H9 (cell line): ENCODE results near the gene TIAM1. TPM values are rescaled to one million over a fixed set of nuclear protein-coding genes. Genes with fewer than 3 reads are reported as not detected.

Source experiments
- DNase-seq: peaks from one replicate; pipeline ENCODE4 v3.0.0-alpha.2; 2017
- H2AFZ ChIP-seq: one replicate; pipeline ENCODE4 v1.6.1; 2013; ENCODE audit warnings: mild to moderate bottlenecking, low read length, control low read depth, moderate library complexity
- H2AK5ac ChIP-seq: 2 replicates; pipeline ENCODE4 v1.6.1; 2013; ENCODE audit warnings: low read length, control low read depth, mixed read lengths; ENCODE audit not compliant: insufficient read length
- H2BK120ac ChIP-seq: one replicate; pipeline ENCODE4 v1.6.1; 2013; ENCODE audit warnings: low read depth, mild to moderate bottlenecking, low read length, control low read depth, inconsistent platforms; ENCODE audit not compliant: poor library complexity, severe bottlenecking
- H2BK12ac ChIP-seq: 2 replicates; pipeline ENCODE4 v1.6.1; 2013; ENCODE audit warnings: low read length, control low read depth, mixed read lengths, low read depth; ENCODE audit not compliant: insufficient read length
- H2BK15ac ChIP-seq: 2 replicates; pipeline ENCODE4 v1.6.1; 2013; ENCODE audit warnings: low read depth, low read length, control low read depth
- H2BK20ac ChIP-seq: one replicate; pipeline ENCODE4 v1.6.1; 2013; ENCODE audit warnings: low read depth, mild to moderate bottlenecking, low read length, control low read depth, inconsistent platforms; ENCODE audit not compliant: poor library complexity, severe bottlenecking
- H2BK5ac ChIP-seq: 2 replicates; pipeline ENCODE4 v1.6.1; 2013; ENCODE audit warnings: low read length, control low read depth, mixed read lengths; ENCODE audit not compliant: insufficient read length
- H3K14ac ChIP-seq: 2 replicates; pipeline ENCODE4 v1.6.1; 2013; ENCODE audit warnings: low read length, control low read depth; ENCODE audit not compliant: insufficient read depth
- H3K18ac ChIP-seq: 2 replicates; pipeline ENCODE4 v1.6.1; 2013; ENCODE audit warnings: low read depth, mild to moderate bottlenecking, mixed read lengths, low read length, control low read depth; ENCODE audit not compliant: insufficient read length
- H3K23ac ChIP-seq: 2 replicates; pipeline ENCODE4 v1.6.1; 2013; ENCODE audit warnings: low read length, control low read depth, mixed read lengths, low read depth; ENCODE audit not compliant: insufficient read length
- H3K23me2 ChIP-seq: 2 replicates; pipeline ENCODE4 v1.6.1; 2013; ENCODE audit warnings: low read depth, mild to moderate bottlenecking, mixed read lengths, low read length, control low read depth; ENCODE audit not compliant: insufficient read length, poor library complexity, severe bottlenecking
- H3K27ac ChIP-seq: 2 replicates; pipeline ENCODE4 v1.5.1; 2013; ENCODE audit warnings: low read length, control low read depth, mixed read lengths, low read depth; ENCODE audit not compliant: insufficient read length
- H3K27me3 ChIP-seq: 2 replicates; pipeline ENCODE4 v1.6.1; 2013; ENCODE audit warnings: low read length, control low read depth, inconsistent platforms; ENCODE audit not compliant: insufficient read depth
- H3K4ac ChIP-seq: 2 replicates; pipeline ENCODE4 v1.6.1; 2013; ENCODE audit warnings: low read depth, mild to moderate bottlenecking, control low read depth, inconsistent platforms, low read length, moderate library complexity
- H3K4me1 ChIP-seq: 2 replicates; pipeline ENCODE4 v1.6.1; 2013; ENCODE audit warnings: low read length, control low read depth, inconsistent platforms; ENCODE audit not compliant: insufficient read depth
- H3K4me2 ChIP-seq: 2 replicates; pipeline ENCODE4 v1.6.1; 2013; ENCODE audit warnings: low read length, control low read depth, mixed read lengths; ENCODE audit not compliant: insufficient read length, insufficient read depth
- H3K56ac ChIP-seq: 2 replicates; pipeline ENCODE4 v1.6.1; 2013; ENCODE audit warnings: low read depth, mild to moderate bottlenecking, mixed read lengths, low read length, control low read depth; ENCODE audit not compliant: insufficient read length
- H3K79me1 ChIP-seq: 2 replicates; pipeline ENCODE4 v1.6.1; 2013; ENCODE audit warnings: low read depth, mild to moderate bottlenecking, moderate library complexity, low read length, control low read depth, inconsistent platforms; ENCODE audit not compliant: insufficient read depth, poor library complexity, severe bottlenecking
- H3K79me2 ChIP-seq: 2 replicates; pipeline ENCODE4 v1.6.1; 2013; ENCODE audit warnings: low read length, control low read depth, inconsistent platforms; ENCODE audit not compliant: insufficient read depth
- H3K9ac ChIP-seq: 2 replicates; pipeline ENCODE4 v1.6.1; 2013; ENCODE audit warnings: low read length, control low read depth, mixed read lengths; ENCODE audit not compliant: insufficient read length; ENCODE audit errors: extremely low read depth
- H3K9me3 ChIP-seq: one replicate; pipeline ENCODE4 v1.6.1; 2013; ENCODE audit warnings: low read depth, low read length, inconsistent platforms; ENCODE audit not compliant: control insufficient read depth
- H3T11ph ChIP-seq: one replicate; pipeline ENCODE4 v1.6.1; 2013; ENCODE audit warnings: mild to moderate bottlenecking, low read length, control low read depth, inconsistent platforms
- H4K20me1 ChIP-seq: one replicate; pipeline ENCODE4 v1.6.1; 2013; ENCODE audit not compliant: control insufficient read depth, insufficient read length, insufficient read depth
- H4K5ac ChIP-seq: 2 replicates; pipeline ENCODE4 v1.6.1; 2013; ENCODE audit warnings: low read depth, mild to moderate bottlenecking, mixed read lengths, low read length, control low read depth; ENCODE audit not compliant: insufficient read length
- H4K8ac ChIP-seq: replicated peaks from 2 replicates; pipeline ENCODE4 v1.6.1; 2013; ENCODE audit warnings: low read length, control low read depth, mixed read lengths, low read depth; ENCODE audit not compliant: insufficient read length
- H4K91ac ChIP-seq: 2 replicates; pipeline ENCODE4 v1.6.1; 2013; ENCODE audit warnings: low read depth, mild to moderate bottlenecking, moderate library complexity, mixed read lengths, low read length, control low read depth; ENCODE audit not compliant: insufficient read length
- H3K27ac Mint-ChIP-seq, 3 experiments: 2 replicates in 2 of 3; 3 replicates in 1 of 3; pipeline ENCODE4 v1.8.0; 2020 to 2021; ENCODE audit warnings: mixed read lengths in 3 of 3, mild to moderate bottlenecking in 1 of 3, moderate library complexity in 1 of 3
- H3K27me3 Mint-ChIP-seq: 2 replicates; pipeline ENCODE4 v1.8.0; 2021; ENCODE audit warnings: low read depth, mild to moderate bottlenecking, moderate library complexity, mixed read lengths
- H3K36me3 Mint-ChIP-seq, 3 experiments: 2 replicates in 2 of 3; 3 replicates in 1 of 3; pipeline ENCODE4 v1.8.0; 2020 to 2021; ENCODE audit warnings: low read depth in 3 of 3, mixed read lengths in 3 of 3; ENCODE audit not compliant: insufficient read depth in 1 of 3
- H3K4me1 Mint-ChIP-seq, 2 experiments: 2 replicates each; pipeline ENCODE4 v1.8.0; 2020; ENCODE audit warnings: mixed read lengths in 2 of 2
- H3K4me3 Mint-ChIP-seq, 2 experiments: 2 replicates in 1 of 2; 3 replicates in 1 of 2; pipeline ENCODE4 v1.8.0; 2020 to 2021; ENCODE audit warnings: mild to moderate bottlenecking in 2 of 2, mixed read lengths in 2 of 2, moderate library complexity in 1 of 2
- H3K9me3 Mint-ChIP-seq, 2 experiments: 2 replicates in 1 of 2; 3 replicates in 1 of 2; pipeline ENCODE4 v1.8.0; 2020; ENCODE audit warnings: mild to moderate bottlenecking in 2 of 2, mixed read lengths in 2 of 2, moderate library complexity in 1 of 2
- WGBS: extraction: QIAGEN DNeasy Blood & Tissue Kit; methylation state at CpG from one replicate; pipeline ENCODE4 v1.1.7; 2013; ENCODE audit warnings: missing lambda C conversion rate, low lambda C conversion rate, mixed read lengths; ENCODE audit not compliant: insufficient read length; ENCODE audit errors: extremely low coverage; 5-methylcytosine and 5-hydroxymethylcytosine counted together
- total RNA-seq: library from RNA; stranded (reverse); gene quantifications from 2 replicates; pipeline ENCODE4 v1.2.1, GENCODE V29; 2021
- TF ChIP-seq, protein P1 (sequence below): fragments of 200-600 bp; sonication (generic); conservative IDR thresholded peaks from 3 replicates; pipeline ENCODE4 v1.8.0; 2021; ENCODE audit warnings: antibody characterized with exemption, mild to moderate bottlenecking

The TIAM1 gene
- total RNA-seq, 1 experiment from 2014 or later, result 23.1 TPM

DNA sequence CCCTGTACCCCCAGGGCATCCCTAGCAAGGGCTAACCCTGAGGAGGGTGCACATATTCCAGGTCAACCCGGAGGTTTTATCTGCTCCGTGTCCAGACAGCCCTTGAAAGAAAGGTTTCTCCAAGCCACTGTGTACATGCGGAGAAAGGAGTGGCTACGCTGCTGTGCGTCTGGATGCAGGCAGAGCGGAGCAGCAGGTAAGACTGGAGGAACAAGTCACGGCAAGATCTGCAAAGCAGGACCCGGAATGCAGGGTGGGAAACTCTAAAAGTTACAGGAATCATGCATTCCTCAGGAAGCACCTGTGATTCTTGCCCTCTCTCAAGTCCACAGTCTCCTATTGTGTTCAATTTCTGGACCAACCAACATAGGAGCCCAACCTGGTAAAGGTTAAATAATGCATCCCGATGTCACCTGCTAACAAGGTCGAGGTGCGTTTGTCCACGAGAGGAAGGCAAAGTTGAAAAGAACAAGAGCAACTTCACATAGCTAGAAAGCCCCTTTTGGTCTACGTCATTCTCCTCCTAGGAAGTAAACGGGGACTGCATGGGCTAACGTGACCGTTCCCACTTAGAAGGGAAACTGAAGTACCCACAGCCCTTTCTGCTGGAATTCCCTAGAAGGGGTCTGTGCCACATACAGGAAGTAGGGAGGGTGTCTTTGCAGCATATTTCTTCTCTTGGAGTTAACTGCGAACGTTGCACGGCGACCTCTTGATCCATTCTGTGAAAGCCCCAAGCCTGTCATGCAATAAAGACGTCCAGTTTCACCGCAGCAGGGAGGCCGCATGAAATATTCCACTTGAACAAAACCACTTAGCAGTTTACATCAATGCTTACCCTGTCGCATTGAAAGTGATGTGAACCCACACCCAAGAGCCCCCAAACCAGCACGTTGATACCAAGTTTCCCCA lies 5.8 kb downstream of the TIAM1 start:
- Histone ChIP-seq H2BK120ac (no peak overlapping the region), H2AK5ac (no peak overlapping the region), H4K8ac (no peak overlapping the region), H2BK12ac (no peak overlapping the region), H3K18ac (no peak overlapping the region), H3K4me1 (peaks cover 2% of the 10 kb centered on the region; the same call in 1 of the 2 replicates), H3K27ac (no peak overlapping the region), H3K23me2 (peaks cover 2% of the 10 kb centered on the region), H2BK20ac (no peak overlapping the region), H3K79me2 (no peaks in the 10 kb centered on the region), H2AFZ (no peak overlapping the region), H3K14ac (no peak overlapping the region), H3K79me1 (no peaks in the 10 kb centered on the region), H3K9me3 (no peaks in the 10 kb centered on the region), H3K56ac (no peak overlapping the region), H3K27me3 (no peaks in the 10 kb centered on the region), H4K91ac (no peak overlapping the region), H3K23ac (no peak overlapping the region), H2BK15ac (no peak overlapping the region), H2BK5ac (no peak overlapping the region), H3K4ac (no peak overlapping the region), H4K5ac (no peak overlapping the region), H3K9ac (no peak overlapping the region), H4K20me1 (no peaks in the 10 kb centered on the region), H3T11ph (no peak overlapping the region), H3K4me2 (no peak overlapping the region)
- peaks cover 0 to 3% (median 3%) of the 10 kb centered on the region in 3 experiments; a peak in 3 of 7 replicates for H3K36me3 Mint-ChIP-seq
- H3K27ac Mint-ChIP-seq, result peak overlapping the region; percentile 50 to 78 (median 68); a peak in 6 of 7 replicates
- peaks cover 30 to 42% of the 10 kb centered on the region in 2 experiments for H3K4me1 Mint-ChIP-seq
- TF ChIP-seq, protein P1, sequence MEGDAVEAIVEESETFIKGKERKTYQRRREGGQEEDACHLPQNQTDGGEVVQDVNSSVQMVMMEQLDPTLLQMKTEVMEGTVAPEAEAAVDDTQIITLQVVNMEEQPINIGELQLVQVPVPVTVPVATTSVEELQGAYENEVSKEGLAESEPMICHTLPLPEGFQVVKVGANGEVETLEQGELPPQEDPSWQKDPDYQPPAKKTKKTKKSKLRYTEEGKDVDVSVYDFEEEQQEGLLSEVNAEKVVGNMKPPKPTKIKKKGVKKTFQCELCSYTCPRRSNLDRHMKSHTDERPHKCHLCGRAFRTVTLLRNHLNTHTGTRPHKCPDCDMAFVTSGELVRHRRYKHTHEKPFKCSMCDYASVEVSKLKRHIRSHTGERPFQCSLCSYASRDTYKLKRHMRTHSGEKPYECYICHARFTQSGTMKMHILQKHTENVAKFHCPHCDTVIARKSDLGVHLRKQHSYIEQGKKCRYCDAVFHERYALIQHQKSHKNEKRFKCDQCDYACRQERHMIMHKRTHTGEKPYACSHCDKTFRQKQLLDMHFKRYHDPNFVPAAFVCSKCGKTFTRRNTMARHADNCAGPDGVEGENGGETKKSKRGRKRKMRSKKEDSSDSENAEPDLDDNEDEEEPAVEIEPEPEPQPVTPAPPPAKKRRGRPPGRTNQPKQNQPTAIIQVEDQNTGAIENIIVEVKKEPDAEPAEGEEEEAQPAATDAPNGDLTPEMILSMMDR, result no peak
- H3K9me3 Mint-ChIP-seq, result no peaks in the 10 kb centered on the region
- no peak for DNase-seq
- H3K27me3 Mint-ChIP-seq, result peaks cover 8% of the 10 kb centered on the region
- no peak overlapping the region for H3K4me3 Mint-ChIP-seq
- WGBS, result no CpG with 5 or more reads among the region's 25 CpGs
